Measurements from ENCODE around the gene RNF20.

GRCh38 chr9:101509572-101509971, 24.1 kb upstream of the RNF20 start:
- TF ChIP-seq CTCF (IDR thresholded peaks at IDR 0.05) (no peak), POLR2AphosphoS5 (IDR thresholded peaks at IDR 0.05) (no peak)
